Esophagus mucosa (tissue), 1 donor: ENCODE data around the gene RFX2. TPM values are rescaled to one million over a fixed set of nuclear protein-coding genes. Genes with fewer than 3 reads are reported as not detected.
"Not testable (repeated sequence)": the region's sequence is repeated elsewhere in the genome, so short reads cannot be mapped to it uniquely, and the experiment has no call there.

Experiments used
- ATAC-seq: fragments of 200-7000 bp; cut with Tn5 transposase; one replicate; pipeline ENCODE4 v1.9.1; 2020
- total RNA-seq: library from RNA; stranded (reverse); gene quantifications from one replicate; pipeline ENCODE4 v1.2.4, GENCODE V29; 2023
- donor health status: DM: yes; HTN: yes; CAD: no.

RFX2 gene
- total RNA-seq, 1 donor from 2014 or later = 4.5 TPM

DNA sequence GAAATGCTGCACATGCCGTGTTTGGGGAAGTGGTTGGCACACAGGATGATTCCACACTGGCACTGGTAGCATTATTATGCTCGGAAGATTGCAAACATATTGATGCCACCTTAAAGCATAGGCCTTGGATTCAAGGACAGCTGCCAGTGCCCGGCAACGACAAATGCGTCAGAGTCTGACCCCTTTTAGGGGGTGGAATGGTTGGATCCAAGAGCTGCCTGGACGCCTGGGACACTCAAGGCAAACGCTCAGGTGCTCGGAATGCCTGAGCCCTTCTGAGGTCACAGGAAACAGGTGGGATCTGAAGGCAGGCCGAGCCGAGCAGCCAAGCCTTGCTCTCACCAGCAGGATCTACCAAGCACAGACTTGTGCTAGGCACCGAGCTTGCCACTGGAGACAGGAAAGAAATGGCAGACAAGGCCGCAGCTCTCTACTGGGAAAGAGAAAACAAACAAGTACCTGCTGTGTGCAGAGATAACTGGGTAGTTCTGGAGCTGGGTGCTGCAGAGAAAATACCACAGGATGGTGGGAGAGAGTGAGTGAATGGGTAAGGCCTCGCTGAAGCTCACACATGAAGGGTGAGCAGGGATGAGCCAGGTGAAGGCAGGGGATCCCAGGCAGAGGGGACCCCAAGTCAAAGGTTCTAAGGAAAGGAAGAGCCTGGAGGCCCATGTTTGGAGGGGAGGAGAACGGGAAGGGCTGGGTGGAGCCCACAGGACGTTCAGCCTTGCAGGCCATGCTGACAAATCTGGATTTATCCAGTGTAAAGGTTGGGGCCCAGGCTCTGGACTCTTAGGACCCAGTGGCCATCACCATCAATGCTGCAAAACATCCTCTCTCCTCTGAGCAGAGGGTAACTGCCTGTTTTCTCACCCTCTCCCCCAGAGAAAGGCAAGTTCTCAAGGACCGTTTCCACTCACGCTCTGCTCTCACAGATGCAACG lies 141.6 kb downstream of the RFX2 start:
- peak; percentile 59 for ATAC-seq

DNA sequence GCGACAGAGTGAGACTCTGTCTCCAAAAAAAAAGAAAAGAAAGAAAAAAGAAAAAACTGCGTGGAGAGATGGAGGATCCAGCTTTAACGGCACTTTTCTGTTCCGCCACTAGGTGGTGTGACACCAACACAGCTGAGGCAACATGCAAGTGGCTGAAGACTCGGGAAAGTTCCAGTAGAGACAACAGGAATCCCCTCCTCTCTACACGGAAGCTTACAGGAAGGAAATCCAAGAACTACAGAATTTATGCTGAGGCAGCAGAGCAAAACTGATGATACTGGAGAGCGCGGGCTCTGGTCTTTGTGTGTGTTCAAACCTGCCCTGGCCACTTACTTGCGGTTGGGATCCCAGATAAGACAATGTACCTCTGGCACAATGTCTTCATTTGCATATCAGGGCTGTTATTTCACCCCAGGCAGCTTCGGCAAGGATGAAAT lies 142.3 kb downstream of the RFX2 start:
- ATAC-seq = peak; percentile 73

DNA sequence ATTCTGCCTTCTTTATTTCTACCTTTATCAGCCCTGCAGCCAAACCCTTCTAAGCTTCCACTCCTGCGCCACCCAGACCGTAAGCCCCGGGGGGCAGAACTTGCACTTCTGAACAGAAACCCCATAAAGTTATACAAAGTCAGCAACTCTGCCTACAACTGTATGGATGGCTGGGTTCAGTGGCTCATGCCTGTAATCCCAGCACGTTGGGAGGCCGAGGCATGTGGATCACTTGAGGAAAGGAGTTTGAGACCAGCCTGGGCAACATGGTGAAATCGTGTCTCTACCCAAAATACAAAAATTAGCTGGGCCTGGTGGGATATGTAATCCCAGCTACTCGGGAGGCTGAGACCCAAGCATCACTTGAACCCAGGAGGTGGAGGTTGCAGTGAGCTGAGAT lies 142.7 kb downstream of the RFX2 start:
- no peak for ATAC-seq

DNA sequence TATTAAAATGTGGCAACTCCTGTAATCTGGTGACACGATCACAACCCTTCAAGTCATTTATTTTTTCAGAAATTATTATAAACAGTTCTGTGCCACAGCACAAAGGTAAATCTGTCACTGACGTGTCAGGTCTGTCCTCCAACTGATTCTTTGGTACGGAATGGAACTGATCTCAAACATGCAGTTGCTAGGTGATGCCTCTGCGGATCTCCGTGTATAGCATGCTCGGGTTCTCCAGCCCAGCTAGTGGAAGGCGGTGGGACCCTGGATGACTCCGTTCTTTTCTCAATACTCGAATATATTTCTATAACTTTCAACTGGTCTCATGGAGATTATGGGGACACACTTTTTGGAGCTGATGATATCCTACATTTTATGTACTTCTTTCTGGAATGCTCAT lies 143.4 kb downstream of the RFX2 start:
- no peak for ATAC-seq

DNA sequence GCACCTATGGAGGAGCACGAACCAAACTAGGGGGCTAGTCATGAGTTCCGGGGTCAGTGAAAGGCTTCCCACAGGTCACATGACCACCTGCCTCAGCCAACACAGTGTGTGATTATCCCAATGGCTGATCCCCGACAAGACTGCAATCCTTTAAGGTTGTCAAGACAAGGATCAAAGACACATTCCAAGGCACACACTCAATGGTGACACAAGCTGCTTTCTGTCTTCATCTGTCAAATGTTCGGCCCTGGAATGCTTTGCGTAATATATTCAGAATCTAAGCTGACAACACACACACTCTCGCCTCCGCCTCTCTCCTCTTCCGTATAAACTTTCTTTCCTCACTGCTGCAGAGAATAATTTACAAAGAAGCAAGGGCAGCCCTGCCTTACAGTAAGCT lies 144.1 kb downstream of the RFX2 start:
- ATAC-seq = no peak

DNA sequence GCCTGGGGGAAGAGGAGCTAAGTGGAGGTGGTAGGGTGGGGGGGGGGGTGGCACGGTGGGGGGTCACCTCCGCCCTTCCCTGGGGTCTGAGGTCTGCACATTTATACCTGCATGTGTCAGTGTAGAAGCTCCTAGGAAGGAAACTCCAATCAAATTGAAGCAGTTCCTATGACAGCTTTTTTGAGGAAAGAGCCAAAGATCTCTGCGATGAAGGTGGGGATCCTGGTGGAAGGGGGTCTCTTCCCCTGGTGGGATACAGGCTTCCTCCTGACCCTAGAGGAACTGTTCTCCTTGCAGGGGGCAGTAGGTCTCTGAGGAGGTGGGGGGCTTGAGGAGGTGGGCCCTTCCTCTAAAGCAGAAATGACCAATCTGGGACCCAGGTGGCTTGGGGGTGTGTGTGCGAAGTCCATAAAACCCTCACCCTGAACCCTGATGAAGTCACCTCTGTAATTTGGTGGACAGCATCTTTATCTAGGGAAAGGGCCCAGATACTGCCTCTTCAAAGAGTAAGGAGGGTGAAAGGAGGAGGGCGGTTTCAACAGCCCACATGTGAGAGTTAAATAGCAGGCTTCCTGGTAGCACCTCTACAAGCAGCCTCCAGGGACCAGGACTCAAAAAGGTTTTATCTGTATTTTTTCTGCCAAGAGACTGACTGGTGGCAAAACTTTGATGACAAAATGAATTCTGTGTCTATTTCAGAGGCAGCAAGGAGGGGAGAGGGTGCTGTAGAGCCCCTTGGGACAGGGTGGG lies 145.3 kb downstream of the RFX2 start:
- no peak for ATAC-seq

DNA sequence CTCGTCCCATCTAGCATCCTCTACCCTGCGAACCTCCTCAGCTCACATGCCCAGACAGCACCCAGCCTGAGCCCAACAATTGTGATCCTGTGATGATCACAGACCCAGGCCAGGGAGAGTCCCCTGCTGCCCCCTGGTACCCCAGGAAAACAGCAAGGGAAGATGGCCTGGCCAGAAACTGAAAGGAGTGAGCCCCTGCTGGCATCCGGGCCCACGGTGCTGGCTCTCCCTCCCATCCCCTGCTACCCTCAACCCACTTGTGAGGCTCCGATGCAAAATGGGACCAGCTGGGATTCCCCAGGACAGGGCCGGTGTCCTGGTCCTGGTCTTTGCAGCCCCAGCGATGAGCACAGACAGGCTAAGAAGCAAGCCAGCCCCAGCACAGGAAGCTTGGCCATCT lies 146.4 kb downstream of the RFX2 start:
- no peak for ATAC-seq

DNA sequence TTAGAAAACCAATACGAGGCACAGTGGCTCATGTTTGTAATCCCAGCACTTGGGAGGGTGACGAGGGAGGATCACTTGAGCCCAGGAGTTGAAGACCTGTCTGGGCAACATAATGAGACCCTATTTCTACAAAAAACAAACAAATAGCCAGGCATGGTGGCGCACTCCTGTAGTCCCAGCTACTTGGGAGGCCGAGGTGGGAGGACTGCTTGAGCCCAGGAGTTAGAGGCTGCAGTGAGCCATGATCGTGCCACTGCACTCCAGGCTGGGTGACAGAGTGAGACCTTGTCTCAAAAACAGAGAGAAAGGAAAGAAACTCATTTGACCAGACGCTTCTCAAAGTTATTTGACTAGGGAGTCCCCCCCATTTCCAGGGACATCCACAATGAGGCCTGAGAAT lies 147.0 kb downstream of the RFX2 start:
- ATAC-seq = not testable (repeated sequence)

DNA sequence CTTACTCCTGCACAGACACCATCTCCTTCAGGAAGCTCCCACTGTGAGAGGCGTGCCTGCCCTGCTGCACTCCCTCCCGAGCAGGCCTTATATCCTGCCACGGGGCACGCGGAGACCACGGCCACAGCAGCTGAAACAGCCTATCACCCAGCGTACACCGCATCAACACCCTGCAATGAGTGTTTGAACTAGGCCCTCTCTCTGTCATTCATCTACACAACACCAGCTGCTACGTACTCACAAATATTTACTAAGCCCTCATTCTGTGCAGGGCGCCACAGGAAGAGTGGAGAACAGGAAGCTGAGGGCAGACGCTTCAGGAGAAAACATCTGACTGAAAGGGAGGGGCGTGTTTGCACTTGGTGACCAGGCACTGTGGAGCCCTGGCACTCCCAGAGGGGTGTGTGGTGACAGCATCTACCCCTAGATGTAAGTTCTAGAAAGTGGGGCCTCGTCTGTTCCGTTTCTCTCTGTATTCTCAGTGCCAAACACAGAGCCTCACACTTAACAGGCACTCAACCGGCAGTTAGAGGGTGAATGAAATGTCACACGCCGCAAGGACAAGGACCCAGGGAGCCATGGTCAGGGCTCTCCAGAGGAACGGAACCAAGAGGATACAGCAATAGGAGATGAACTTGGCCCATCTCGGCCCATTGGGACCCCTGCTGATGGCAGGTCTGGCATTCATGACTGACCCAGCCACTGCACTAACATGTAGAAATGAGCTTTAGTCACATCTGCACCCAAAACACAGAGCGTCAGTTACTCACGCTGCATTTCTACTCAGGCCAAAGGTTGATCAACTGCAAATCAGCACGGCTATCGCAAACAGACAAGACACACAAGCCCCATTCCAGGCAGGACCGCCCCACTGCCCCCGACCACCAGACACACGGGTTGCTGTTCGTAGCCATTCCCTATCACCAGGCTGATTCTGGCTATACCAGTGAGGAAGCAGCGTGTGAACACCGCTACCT lies 148.0 kb downstream of the RFX2 start:
- ATAC-seq = peak; percentile 55

DNA sequence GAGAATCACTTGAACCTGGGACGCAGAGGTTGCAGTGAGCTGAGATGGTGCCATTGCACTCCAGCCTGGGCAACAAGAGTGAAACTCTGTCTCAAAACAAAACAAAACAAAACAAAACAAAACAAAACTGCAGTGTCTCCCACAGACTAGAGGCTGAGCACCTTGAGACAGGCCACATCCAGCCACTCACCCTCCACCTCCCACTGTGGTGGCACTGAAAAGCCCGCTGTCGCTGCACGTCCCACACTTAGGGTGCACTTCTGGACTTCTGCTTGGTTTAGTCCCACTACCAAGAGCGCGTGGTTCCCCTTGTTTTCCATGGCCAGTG lies 148.7 kb downstream of the RFX2 start:
- not testable (repeated sequence) for ATAC-seq

DNA sequence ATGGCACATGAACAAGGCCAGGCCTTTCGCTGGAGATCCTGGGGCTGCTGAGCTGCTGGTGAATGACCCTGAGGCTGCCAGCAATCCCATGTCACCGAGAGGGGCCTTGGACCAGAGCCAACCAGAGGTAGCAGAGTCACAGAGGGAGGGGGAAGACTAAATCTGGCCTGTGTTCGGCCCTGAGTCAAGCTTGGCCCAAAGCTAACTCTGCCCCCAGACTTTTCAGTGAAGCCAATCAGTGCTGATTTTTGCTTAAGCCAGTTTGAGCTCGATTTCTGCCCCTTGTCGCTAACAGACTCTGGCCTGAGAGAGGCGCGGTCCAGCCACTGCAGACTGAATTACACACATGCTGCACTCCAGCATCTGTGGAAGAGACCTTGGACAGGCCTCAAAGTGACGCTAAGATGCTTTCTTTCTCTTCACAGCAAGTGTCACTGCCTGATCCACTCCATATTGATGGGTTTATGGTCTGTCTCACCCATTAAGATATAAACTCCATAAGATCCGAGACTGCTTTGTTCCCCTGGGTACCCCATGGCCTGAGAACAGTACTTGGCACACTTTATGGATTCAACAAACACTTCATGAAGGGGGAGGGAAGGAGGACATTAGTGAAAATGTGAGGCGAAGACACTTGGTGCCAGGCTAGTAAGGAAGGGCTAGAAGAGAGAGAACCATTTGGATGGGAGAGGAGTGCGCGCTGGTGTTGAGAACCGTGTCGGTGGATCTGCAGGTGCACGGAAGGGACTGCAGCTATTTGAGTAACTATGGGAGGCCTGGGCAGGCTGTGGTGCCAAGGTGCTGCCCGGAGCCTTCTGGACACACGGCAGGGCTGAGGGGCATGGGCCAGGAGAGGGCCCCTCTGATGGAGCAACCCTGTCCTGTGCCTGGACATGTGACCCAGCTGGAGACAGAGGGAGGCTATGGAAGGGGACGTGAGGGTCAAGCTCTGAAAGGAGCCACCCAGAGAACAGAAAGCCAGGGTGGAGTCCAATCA lies 150.0 kb downstream of the RFX2 start:
- no peak for ATAC-seq

DNA sequence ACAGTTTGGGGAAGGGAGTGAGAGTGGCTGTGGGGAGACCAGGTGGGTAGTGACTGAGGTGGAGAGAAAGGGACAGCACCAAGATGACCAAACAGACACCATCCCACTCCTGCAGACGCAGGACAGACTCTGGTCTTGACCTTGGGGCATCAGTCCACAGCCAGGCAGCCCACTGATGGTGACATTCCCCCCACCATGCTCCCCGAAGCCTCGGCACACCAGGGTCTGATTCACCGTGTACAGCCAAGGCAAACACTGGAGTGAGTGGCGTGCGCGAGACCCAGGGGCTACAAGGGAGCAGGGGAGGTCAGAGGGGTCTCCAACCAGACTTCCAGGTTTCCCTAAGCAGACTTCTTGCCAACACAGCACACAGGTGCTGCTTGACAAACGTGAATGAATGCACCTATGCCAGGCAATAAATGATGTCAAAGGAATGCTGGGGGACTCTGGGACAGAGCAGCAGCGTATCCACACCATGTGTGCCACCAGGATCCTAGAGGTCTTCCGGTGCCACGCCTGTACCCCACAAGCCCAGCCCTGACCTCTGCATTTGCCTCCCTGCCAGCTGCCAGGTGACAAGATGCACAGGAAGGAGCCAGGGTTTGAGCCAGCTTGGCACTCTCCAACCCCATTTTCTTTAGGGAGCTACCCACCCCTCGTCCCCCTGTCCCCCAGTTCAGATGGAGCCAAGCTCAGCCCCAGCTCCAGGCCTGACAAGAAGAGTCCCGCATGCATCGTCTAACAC lies 150.9 kb downstream of the RFX2 start:
- no peak for ATAC-seq

DNA sequence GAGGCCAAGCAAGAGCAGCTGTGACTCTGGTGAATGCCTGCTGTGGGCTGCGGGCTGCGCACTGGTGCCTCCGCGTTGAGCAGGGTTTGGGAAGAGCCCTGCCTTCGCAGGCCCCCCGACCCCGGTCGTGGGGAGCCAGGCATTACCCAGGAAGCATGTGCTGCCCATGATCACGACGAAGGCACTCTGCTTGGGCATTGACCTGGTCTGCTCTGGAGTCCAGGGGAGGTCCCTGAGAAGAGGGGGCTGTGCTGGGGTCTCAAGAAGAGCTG lies 151.5 kb downstream of the RFX2 start:
- ATAC-seq = no peak

DNA sequence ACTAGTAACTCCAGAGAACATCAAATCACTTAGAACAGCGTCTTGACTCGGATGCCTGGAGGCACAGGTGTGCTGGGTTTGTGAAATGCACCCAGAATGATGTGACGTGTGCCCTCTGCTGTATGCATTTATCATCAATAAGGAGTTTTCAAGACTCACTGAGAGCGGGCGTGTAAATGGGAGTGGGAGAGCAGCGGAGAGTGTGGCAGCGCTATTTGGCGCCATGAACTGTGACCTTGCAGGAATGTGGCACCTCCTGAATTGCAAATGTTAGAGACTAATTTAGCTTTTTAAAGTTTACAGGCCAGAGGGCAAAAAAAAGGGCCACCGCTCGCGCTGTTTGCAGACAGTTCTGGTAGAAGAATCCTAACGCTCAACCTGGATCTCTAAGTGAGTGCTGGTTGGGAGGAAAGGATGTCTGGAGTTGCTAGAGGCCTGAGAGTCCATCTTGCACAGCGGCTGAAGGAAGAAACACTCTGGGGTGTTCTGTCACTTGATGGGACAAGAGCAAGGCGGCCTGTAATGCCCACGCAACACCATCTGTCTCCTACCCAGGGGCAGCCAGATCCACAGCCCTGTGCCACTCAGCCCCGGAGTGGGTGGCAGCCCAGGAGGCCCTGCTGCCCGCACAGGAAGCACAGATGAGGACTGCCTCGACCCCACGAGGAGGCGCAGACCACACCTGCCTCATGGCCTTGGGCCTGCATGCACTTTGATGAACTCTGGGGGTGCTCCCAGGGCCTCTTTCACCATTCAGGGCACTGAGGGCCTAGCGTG lies 152.0 kb downstream of the RFX2 start:
- no peak for ATAC-seq

DNA sequence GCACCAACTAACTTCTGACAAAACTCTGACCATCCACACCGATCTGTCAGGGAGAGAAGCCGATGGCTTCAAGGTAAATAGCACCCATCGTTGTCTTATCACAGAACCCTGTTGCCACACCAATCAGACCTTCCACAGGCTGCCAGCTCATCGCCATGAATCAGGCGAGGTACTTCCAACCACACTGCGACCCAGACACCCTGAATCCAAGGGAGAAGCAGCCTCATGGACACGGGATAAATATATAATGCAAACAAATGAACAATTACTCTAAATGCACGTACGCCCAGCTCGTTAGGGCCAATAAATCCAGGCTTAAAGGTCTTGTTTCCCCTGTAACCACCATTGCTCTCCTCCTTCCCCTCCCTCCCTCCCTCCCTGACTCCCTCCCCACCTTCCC lies 153.1 kb downstream of the RFX2 start:
- ATAC-seq = no peak

DNA sequence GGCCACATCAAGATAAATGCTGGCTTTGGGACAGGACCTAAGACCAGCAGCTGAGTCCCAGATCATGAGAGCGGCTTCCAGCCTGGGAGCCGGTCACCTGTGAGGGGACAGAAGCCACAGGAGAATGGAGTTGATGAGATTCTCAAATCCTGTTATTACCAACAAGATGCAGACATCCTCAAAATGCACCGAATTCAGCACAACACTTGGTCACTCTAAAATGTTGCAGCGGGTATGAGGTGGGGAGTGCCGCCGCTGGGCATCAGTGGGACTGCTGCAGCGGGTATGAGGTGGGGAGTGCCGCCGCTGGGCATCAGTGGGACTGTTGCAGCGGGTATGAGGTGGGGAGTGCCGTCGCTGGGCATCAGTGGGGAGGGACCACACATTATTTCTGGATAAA lies 153.6 kb downstream of the RFX2 start:
- no peak for ATAC-seq

DNA sequence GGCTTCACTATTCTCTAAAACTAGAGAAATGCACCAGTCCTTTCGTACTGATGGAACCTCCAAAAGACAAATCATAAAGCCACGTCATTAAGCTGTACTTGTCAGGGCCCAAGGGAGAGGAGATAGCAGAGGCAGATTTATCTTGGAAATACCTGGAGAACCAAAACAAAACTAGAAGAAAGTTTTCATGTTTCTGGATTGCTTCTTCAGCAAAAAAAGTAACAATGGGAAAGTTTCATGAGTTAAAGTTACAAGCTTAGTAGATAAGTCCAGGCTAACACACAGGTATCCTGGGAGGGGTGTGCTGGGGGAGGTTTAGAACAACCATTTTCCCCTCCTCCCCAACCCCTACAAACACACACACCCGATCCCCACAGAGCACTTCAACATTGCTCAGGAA lies 154.0 kb downstream of the RFX2 start:
- no peak for ATAC-seq

DNA sequence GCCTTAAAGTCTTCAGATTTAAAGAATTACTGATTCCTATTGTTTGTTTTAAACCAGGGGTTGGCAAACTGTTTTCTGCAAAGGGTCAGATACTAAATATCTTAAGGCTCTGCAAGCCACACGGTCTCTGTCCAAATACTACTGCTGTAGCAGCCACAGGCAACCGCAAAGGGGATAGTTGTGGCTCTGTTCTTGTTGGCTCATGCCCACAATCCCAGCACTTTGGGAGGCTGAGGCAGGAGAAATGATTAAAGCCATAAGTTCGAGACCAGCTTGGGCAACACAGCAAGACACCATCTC lies 154.7 kb downstream of the RFX2 start:
- ATAC-seq = no peak

DNA sequence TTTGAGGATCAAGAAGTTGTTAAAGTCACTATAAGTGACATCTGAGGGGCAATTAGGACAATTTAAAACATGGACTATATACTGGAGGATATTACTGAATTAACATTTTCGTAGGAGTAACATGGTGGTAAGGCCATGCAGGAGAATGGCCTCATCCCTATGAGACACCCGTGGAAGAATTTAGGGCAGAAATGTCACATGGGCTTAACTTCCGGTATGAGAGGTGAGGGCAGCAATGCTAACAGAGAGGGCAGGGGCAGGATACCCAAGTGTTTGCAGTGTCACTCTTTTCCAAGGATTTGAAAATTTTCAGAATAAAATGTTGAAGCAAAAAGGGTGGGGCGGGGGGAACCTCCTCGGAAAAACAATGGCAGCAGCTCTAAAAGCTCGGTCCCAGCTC lies 156.0 kb downstream of the RFX2 start:
- no peak for ATAC-seq

DNA sequence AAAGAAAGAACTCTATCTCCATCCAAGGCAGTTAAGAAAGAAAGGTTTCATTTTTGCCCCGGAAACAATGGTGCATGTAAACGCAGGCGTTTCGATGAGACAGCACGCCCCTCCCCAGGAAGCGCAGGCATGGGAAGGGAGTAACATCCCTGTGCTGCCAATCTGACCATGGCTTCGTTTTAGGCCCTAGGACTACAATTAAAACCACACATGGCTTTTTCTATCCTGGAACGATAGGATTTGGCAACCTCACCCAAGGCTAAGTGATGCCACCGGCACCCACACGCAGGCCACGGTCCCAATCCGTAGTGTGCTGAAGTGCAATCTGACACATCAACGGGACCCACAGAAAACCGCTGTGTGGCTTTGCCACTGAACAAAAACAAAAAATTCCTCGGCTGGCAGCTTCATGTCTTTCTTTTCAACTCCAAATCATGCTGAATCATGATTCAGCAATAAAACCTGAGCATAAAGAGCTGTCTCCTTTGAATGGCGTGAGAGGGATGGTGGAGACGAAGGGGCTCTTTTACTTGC lies 156.6 kb downstream of the RFX2 start:
- no peak for ATAC-seq
